Nephron progenitor cell (in vitro differentiated cells): ENCODE results near the gene NCLN.

Experiments used
- DNase-seq: peaks from one replicate; pipeline ENCODE4 v3.0.0; 2021
- H3K27ac Mint-ChIP-seq: 2 replicates; pipeline ENCODE4 v1.8.0; 2021; ENCODE audit warnings: mild to moderate bottlenecking, moderate library complexity, mixed read lengths
- H3K27me3 Mint-ChIP-seq: 2 replicates; pipeline ENCODE4 v1.8.0; 2021; ENCODE audit warnings: mild to moderate bottlenecking, low read depth, mixed read lengths; ENCODE audit not compliant: poor library complexity
- H3K36me3 Mint-ChIP-seq: 2 replicates; pipeline ENCODE4 v1.8.0; 2021; ENCODE audit warnings: low read depth, mixed read lengths
- H3K4me1 Mint-ChIP-seq: 2 replicates; pipeline ENCODE4 v1.8.0; 2021; ENCODE audit warnings: mixed read lengths
- H3K4me3 Mint-ChIP-seq: 2 replicates; pipeline ENCODE4 v1.8.0; 2021; ENCODE audit warnings: mild to moderate bottlenecking, moderate library complexity, mixed read lengths
- H3K9me3 Mint-ChIP-seq: 2 replicates; pipeline ENCODE4 v1.8.0; 2021; ENCODE audit warnings: mild to moderate bottlenecking, moderate library complexity, mixed read lengths
- TF ChIP-seq, protein P1 (sequence below): fragments of 200-600 bp; sonication (generic); IDR thresholded peaks from 2 replicates; pipeline ENCODE4 v1.5.0; 2021; ENCODE audit warnings: antibody characterized with exemption

NCLN gene

DNA sequence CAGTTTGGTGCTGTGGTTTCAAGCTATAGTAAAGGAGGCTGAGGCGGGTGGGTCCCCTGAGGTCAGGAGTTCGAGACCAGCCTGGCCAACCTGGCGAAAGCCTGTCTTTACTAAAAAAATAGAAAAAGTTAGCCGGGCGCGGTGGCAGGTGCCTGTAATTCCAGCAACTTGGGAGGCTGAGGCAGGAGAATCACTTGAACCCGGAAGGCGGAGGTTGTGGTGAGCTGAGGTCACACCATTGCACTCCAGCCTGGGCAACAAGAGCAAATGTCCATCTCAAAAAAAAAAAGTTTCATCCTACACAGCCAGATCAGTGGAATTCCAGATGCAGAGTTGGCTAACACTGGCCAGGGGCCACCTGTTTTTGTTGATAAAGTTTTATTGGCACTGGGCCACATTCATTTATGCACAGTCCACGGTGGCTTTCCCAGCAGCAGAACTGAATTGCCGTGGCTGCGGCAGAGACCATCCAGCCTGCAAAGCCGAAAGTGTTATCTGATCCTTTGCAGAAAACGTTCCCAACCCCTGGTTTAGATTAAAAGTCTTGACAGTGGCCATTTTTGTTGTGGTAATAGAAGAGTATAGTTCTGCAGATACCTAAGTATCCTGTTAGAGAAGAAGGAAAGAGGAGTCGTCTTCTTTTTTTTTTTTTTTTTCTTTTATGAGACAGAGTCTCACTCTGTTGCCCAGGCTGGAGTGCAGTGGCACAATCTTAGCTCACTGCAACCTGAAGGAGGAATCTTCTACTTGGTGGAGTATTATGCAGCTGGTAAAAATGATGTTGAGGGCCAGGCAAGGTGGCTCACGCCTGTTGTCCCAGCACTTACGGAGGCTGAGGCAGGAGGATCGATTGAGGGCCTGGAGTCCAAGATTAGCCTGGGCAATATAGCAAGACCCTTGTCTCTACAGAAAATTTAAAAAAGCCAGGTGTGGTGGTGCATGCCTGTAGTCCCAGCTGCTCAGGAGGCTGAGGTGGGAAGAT, 8.7 kb downstream of the NCLN start:
- peaks cover 14% of the 10 kb centered on the region for H3K36me3 Mint-ChIP-seq
- no peak for DNase-seq
- TF ChIP-seq, protein P1, sequence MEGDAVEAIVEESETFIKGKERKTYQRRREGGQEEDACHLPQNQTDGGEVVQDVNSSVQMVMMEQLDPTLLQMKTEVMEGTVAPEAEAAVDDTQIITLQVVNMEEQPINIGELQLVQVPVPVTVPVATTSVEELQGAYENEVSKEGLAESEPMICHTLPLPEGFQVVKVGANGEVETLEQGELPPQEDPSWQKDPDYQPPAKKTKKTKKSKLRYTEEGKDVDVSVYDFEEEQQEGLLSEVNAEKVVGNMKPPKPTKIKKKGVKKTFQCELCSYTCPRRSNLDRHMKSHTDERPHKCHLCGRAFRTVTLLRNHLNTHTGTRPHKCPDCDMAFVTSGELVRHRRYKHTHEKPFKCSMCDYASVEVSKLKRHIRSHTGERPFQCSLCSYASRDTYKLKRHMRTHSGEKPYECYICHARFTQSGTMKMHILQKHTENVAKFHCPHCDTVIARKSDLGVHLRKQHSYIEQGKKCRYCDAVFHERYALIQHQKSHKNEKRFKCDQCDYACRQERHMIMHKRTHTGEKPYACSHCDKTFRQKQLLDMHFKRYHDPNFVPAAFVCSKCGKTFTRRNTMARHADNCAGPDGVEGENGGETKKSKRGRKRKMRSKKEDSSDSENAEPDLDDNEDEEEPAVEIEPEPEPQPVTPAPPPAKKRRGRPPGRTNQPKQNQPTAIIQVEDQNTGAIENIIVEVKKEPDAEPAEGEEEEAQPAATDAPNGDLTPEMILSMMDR = no peak
- no peaks in the 10 kb centered on the region for H3K4me1 Mint-ChIP-seq
- H3K9me3 Mint-ChIP-seq = no peaks in the 10 kb centered on the region
- H3K27ac Mint-ChIP-seq = no peak overlapping the region
- no peaks in the 10 kb centered on the region for H3K27me3 Mint-ChIP-seq
- no peak overlapping the region for H3K4me3 Mint-ChIP-seq

DNA sequence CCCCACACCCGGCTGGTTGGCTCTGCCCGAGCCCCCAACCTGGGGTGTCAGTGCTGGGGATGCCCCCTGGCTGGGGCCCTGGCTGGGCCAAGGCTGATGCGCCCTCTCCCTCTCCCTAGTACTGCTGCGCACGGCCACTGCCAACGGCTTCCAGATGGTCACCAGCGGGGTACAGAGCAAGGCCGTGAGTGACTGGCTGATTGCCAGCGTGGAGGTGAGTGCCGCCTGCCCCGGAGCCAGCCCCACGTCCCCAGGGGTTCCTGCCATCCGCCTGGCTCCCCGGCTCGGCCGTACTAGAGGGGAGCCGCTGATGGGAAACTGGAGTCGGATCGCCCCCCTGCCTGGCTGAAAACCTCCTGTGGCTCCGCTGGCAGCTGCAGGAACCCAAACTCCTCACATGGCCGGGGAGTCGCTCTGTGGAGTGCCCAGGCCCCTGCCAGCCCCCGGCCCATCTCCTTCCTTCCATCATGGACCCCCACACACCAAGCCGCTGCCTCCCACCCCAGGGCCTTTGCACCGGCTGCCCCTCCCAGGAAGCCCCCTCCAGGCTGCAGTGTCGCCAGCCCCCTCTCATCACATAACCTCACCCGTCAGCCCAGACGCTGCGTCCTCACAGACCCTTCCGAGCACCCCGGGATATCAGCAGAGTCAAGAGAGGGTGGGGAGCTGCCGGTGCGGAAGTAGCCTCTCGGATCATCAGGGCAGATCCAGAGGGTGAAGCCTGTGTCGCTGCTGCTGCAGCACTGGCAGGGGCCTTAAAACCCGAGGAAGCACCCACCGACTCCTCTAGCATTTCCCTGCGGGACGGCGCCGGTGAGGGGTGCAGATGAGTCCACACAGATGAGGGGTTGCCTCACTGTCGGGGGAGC, 10.6 kb downstream of the NCLN start:
- no peaks in the 10 kb centered on the region for H3K9me3 Mint-ChIP-seq
- TF ChIP-seq, protein P1 = no peak
- H3K36me3 Mint-ChIP-seq = peaks cover 14% of the 10 kb centered on the region
- no peak overlapping the region for H3K4me3 Mint-ChIP-seq
- no peak for DNase-seq
- no peak overlapping the region for H3K27ac Mint-ChIP-seq
- H3K27me3 Mint-ChIP-seq = no peaks in the 10 kb centered on the region
- no peaks in the 10 kb centered on the region for H3K4me1 Mint-ChIP-seq

DNA sequence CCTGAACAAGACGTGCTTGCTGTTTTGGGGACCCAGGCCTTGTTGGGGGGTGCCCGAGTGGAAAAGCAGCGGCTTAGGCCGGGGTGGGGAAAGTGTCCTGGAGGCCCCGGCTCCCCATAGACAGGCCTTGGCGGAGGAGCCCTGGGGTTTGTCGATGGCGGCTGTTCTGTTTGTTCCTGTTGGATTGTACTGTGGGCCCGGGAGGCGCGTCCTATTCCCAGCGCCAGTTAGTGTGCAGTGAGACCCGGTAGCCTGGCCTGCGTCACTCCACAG, 11.1 kb downstream of the NCLN start:
- TF ChIP-seq, protein P1 = no peak
- no peaks in the 10 kb centered on the region for H3K9me3 Mint-ChIP-seq
- no peak for DNase-seq
- H3K4me1 Mint-ChIP-seq = no peaks in the 10 kb centered on the region
- H3K27ac Mint-ChIP-seq = no peak overlapping the region
- H3K36me3 Mint-ChIP-seq = peaks cover 14% of the 10 kb centered on the region
- H3K4me3 Mint-ChIP-seq = no peak overlapping the region
- no peaks in the 10 kb centered on the region for H3K27me3 Mint-ChIP-seq

DNA sequence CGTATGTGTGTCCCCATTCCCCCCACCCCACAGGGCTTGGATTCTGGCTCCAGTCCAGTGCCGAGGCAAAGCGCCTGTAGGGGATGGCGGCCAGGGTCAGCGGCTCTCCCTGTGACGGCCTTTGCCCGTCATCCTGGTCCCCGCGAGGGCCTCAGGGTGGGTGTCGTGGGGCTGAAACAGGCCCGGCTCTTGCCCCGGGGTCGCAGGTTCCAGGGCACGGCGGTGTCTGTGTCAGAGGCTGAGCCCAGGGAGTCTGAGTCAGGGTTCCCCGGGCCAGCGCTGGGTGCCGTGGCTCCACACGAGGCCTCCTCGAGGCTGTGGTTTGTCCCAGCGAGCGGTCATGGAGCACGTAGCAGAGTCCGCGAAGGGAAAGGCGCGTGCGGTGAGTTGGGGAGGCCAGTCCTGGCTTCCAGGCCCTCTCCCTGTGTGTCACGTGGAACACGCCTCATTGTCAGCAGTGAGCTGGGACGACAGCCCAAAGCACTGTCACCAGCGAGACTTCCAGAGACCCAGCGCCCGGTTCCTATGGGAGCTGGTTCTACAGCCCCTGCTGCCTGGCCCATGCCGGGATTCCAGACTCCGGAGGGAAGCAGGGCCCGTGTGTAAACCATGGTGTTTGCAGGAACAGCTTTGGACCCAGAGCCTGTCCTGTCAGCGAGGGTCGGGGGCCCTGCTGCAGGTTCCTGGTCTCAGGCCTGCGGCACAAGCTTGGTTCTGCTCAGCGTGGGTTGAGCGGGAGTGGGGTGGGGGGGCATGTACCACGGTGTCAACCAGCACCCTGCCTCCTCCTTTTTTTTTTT, 13.4 kb downstream of the NCLN start:
- H3K36me3 Mint-ChIP-seq = peaks cover 8% of the 10 kb centered on the region
- H3K27me3 Mint-ChIP-seq = no peaks in the 10 kb centered on the region
- H3K4me3 Mint-ChIP-seq = no peak overlapping the region
- no peaks in the 10 kb centered on the region for H3K4me1 Mint-ChIP-seq
- no peak for DNase-seq
- TF ChIP-seq, protein P1 = no peak
- no peaks in the 10 kb centered on the region for H3K9me3 Mint-ChIP-seq
- H3K27ac Mint-ChIP-seq = no peak overlapping the region

DNA sequence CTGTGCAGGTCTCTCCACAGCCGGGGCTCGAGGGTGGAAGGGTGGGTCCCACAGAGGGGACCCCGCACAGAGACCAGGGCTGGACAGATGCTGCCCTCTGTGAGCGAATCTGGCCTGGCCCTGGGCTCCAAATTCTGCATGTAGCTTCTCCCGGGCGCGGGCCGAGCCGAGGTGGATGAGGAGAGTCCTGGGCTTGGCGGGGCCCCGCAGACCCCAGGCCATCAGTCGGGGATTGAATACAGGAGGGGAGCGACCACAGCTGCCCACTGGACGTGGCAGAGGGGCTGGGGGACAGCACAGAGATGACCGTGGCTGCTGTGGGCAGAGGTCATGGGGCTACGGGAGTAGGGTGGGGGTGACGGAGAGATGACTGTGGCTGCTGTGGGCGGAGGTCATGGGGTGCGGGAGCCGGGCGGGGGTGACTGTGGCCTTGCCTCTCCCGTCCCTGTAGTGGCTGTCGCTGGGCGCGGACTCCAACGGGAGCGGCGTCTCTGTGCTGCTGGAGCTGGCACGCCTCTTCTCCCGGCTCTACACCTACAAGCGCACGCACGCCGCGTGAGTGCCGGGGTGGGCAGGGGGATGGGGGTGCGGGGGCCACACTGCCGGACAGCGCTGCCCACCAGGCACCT, 15.5 kb downstream of the NCLN start:
- Mint-ChIP-seq H3K4me1 (no peaks in the 10 kb centered on the region), H3K9me3 (no peaks in the 10 kb centered on the region), H3K4me3 (no peak overlapping the region), H3K36me3 (no peaks in the 10 kb centered on the region), H3K27me3 (no peaks in the 10 kb centered on the region), H3K27ac (no peak overlapping the region)
- TF ChIP-seq, protein P1 = no peak
- no peak for DNase-seq
